HepG2 (cell line): ENCODE results near the gene RPS6KC1. TPM values are rescaled to one million over a fixed set of nuclear protein-coding genes. Genes with fewer than 3 reads are reported as not detected.

Source experiments
- FOXA1 ChIP-seq, 2 experiments: fragments of 450-650 bp in 1 of 2; sonication (generic) in 1 of 2; formaldehyde crosslinking in 1 of 2; IDR thresholded peaks; 2 replicates each; pipeline versions ENCODE4 v1.4.0 to v1.6.1; 2016 to 2020; ENCODE audit warnings: missing genetic modification reagents in 1 of 2
- FOXA3 ChIP-seq: IDR thresholded peaks from 2 replicates; pipeline ENCODE4 v1.6.1; 2016; ENCODE audit warnings: missing genetic modification reagents, missing compliant biosample characterization
- FOXP1 ChIP-seq, 2 experiments: fragments of 450-650 bp in 1 of 2; IDR thresholded peaks; 2 replicates each; pipeline ENCODE4 v1.6.1; 2017 to 2018; ENCODE audit warnings: antibody characterized with exemption in 1 of 2
- HNRNPLL ChIP-seq: fragments of 200-400 bp; formaldehyde crosslinking; IDR thresholded peaks from 2 replicates; pipeline ENCODE4 v1.6.1; 2017; ENCODE audit warnings: mild to moderate bottlenecking, low read depth, low read length; ENCODE audit not compliant: poor library complexity, severe bottlenecking
- ONECUT2 ChIP-seq: sonication (generic); formaldehyde crosslinking; IDR thresholded peaks from 2 replicates; pipeline ENCODE4 v1.4.0; 2020; ENCODE audit warnings: missing genetic modification reagents
- PAXIP1 ChIP-seq: sonication (generic); formaldehyde crosslinking; conservative IDR thresholded peaks from 2 replicates; pipeline ENCODE4 v1.4.0; 2020; ENCODE audit warnings: mild to moderate bottlenecking, missing genetic modification reagents, moderate library complexity
- POLR2G ChIP-seq: fragments of 200-400 bp; formaldehyde crosslinking; IDR thresholded peaks from 2 replicates; pipeline ENCODE4 v1.6.1; 2018; ENCODE audit warnings: mild to moderate bottlenecking, low read depth, low read length, moderate library complexity
- RFXANK ChIP-seq: IDR thresholded peaks from 2 replicates; pipeline ENCODE4 v1.6.1; 2016
- ZC3H4 ChIP-seq: sonication (generic); formaldehyde crosslinking; IDR thresholded peaks from 2 replicates; pipeline ENCODE4 v1.4.0; 2020; ENCODE audit warnings: missing genetic modification reagents, borderline replicate concordance
- ZNF460 ChIP-seq: sonication (generic); formaldehyde crosslinking; IDR thresholded peaks from 2 replicates; pipeline ENCODE4 v1.5.1; 2020; ENCODE audit warnings: missing genetic modification reagents, mild to moderate bottlenecking, borderline replicate concordance
- ZNF556 ChIP-seq: sonication (generic); formaldehyde crosslinking; IDR thresholded peaks from 2 replicates; pipeline ENCODE4 v1.4.0; 2020; ENCODE audit warnings: mild to moderate bottlenecking, missing genetic modification reagents, borderline replicate concordance
- ZSCAN25 ChIP-seq: sonication (generic); formaldehyde crosslinking; IDR thresholded peaks from 2 replicates; pipeline ENCODE4 v1.8.0; 2022; ENCODE audit warnings: mild to moderate bottlenecking, missing genetic modification reagents
- polyA plus RNA-seq, 8 experiments: library from polyadenylated mRNA; depleted of rRNA in 3 of 8; stranded (reverse) in 7 of 8; unstranded in 1 of 8; fragments of >200 nt; fragmentation: Illumina TruSeq in 4 of 8; extraction: Trizol in 4 of 8; gene quantifications; 2 replicates each; pipeline versions ENCODE4 v1.2.1 to v1.2.3, GENCODE V29; 2011 to 2016; ENCODE audit warnings: low read depth in 4 of 8, missing spikeins in 1 of 8, mixed read lengths in 1 of 8; ENCODE audit not compliant: insufficient read depth in 1 of 8
- total RNA-seq, 5 experiments: library from RNA; depleted of rRNA; stranded (reverse); fragments of >200 nt; fragmentation: Illumina TruSeq; extraction: Trizol; gene quantifications; 2 replicates each; pipeline ENCODE4 v1.2.3, GENCODE V29; 2016; ENCODE audit warnings: low read depth in 1 of 5
- TF ChIP-seq, protein P1 (sequence below): sonication (generic); formaldehyde crosslinking; IDR thresholded peaks from 2 replicates; pipeline ENCODE4 v1.4.0; 2020; ENCODE audit warnings: missing genetic modification reagents, borderline replicate concordance
- TF ChIP-seq, protein P2 (sequence below): sonication (generic); formaldehyde crosslinking; IDR thresholded peaks from 2 replicates; pipeline ENCODE4 v1.4.0; 2020; ENCODE audit warnings: low read depth, missing genetic modification reagents
- TF ChIP-seq, protein P3 (sequence below): IDR thresholded peaks from 2 replicates; pipeline ENCODE4 v1.6.1; 2016; ENCODE audit warnings: low read depth
- TF ChIP-seq, protein P4 (sequence below), 2 experiments: fragments of 450-650 bp in 1 of 2; sonication (generic) in 1 of 2; formaldehyde crosslinking; IDR thresholded peaks; 2 replicates each; pipeline versions ENCODE4 v1.5.0 to v1.8.0; 2020 to 2022; ENCODE audit warnings: mild to moderate bottlenecking in 1 of 2, missing genetic modification reagents in 1 of 2

Gene RPS6KC1
- total and polyA plus RNA-seq, 2 of the 13 experiments (the other 11 are each of a cell fraction or from before 2014, with no cell fraction given), result 11.0 to 25.2 TPM

DNA sequence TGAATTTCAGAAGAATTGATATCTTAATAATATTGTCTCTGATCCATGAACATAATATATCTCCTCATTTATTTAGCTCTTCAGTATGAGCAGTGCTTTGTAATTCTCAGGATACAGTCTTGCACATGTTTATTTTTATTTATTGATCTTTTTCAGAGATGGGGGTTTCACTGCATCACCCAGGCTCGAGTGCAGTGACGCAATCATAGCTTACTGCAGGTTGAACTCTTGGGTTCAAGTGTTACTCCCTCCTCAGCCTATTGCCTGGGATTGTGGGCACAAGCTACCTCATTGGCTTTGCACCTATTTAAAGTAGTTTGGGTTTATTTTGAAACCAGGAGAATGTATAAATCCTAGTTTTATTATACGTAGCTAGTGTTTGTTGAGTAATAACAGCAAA lies 4.7 kb downstream of the RPS6KC1 start (continued):
- TF ChIP-seq, protein P1, sequence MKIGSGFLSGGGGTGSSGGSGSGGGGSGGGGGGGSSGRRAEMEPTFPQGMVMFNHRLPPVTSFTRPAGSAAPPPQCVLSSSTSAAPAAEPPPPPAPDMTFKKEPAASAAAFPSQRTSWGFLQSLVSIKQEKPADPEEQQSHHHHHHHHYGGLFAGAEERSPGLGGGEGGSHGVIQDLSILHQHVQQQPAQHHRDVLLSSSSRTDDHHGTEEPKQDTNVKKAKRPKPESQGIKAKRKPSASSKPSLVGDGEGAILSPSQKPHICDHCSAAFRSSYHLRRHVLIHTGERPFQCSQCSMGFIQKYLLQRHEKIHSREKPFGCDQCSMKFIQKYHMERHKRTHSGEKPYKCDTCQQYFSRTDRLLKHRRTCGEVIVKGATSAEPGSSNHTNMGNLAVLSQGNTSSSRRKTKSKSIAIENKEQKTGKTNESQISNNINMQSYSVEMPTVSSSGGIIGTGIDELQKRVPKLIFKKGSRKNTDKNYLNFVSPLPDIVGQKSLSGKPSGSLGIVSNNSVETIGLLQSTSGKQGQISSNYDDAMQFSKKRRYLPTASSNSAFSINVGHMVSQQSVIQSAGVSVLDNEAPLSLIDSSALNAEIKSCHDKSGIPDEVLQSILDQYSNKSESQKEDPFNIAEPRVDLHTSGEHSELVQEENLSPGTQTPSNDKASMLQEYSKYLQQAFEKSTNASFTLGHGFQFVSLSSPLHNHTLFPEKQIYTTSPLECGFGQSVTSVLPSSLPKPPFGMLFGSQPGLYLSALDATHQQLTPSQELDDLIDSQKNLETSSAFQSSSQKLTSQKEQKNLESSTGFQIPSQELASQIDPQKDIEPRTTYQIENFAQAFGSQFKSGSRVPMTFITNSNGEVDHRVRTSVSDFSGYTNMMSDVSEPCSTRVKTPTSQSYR (CRISPR knock-in tag), result peak; percentile 49; the same call in 1 of the 2 replicates
- TF ChIP-seq ZNF460 (CRISPR knock-in tag) (no peak), ZSCAN25 (CRISPR knock-in tag) (no peak), FOXA3 (CRISPR knock-in tag) (peak; percentile 31; the same call in 1 of the 2 replicates), HNRNPLL (no peak), PAXIP1 (CRISPR knock-in tag) (0 out of 2 replicates have a peak, but pooled peaks have one; percentile 31), POLR2G (no peak), ZNF556 (CRISPR knock-in tag) (no peak), ONECUT2 (CRISPR knock-in tag) (peak; percentile 65; the same call in 1 of the 2 replicates), FOXA1 (IDR thresholded peaks at IDR 0.05) (no peak), FOXA1 (CRISPR knock-in tag; IDR thresholded peaks at IDR 0.05) (no peak), FOXP1 (IDR thresholded peaks at IDR 0.05) (no peak), FOXP1 (CRISPR knock-in tag; IDR thresholded peaks at IDR 0.05) (no peak), RFXANK (CRISPR knock-in tag) (no peak), ZC3H4 (CRISPR knock-in tag) (no peak)
- TF ChIP-seq, protein P2, sequence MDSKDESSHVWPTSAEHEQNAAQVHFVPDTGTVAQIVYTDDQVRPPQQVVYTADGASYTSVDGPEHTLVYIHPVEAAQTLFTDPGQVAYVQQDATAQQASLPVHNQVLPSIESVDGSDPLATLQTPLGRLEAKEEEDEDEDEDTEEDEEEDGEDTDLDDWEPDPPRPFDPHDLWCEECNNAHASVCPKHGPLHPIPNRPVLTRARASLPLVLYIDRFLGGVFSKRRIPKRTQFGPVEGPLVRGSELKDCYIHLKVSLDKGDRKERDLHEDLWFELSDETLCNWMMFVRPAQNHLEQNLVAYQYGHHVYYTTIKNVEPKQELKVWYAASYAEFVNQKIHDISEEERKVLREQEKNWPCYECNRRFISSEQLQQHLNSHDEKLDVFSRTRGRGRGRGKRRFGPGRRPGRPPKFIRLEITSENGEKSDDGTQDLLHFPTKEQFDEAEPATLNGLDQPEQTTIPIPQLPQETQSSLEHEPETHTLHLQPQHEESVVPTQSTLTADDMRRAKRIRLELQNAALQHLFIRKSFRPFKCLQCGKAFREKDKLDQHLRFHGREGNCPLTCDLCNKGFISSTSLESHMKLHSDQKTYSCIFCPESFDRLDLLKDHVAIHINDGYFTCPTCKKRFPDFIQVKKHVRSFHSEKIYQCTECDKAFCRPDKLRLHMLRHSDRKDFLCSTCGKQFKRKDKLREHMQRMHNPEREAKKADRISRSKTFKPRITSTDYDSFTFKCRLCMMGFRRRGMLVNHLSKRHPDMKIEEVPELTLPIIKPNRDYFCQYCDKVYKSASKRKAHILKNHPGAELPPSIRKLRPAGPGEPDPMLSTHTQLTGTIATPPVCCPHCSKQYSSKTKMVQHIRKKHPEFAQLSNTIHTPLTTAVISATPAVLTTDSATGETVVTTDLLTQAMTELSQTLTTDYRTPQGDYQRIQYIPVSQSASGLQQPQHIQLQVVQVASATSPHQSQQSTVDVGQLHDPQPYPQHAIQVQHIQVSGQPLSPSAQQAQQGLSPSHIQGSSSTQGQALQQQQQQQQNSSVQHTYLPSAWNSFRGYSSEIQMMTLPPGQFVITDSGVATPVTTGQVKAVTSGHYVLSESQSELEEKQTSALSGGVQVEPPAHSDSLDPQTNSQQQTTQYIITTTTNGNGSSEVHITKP, result no peak
- TF ChIP-seq, protein P3, sequence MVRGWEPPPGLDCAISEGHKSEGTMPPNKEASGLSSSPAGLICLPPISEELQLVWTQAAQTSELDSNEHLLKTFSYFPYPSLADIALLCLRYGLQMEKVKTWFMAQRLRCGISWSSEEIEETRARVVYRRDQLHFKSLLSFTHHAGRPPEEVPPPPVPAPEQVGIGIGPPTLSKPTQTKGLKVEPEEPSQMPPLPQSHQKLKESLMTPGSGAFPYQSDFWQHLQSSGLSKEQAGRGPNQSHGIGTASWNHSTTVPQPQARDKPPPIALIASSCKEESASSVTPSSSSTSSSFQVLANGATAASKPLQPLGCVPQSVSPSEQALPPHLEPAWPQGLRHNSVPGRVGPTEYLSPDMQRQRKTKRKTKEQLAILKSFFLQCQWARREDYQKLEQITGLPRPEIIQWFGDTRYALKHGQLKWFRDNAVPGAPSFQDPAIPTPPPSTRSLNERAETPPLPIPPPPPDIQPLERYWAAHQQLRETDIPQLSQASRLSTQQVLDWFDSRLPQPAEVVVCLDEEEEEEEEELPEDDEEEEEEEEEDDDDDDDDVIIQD (CRISPR knock-in tag), result peak; percentile 36; the same call in 1 of the 2 replicates
- TF ChIP-seq, protein P4, sequence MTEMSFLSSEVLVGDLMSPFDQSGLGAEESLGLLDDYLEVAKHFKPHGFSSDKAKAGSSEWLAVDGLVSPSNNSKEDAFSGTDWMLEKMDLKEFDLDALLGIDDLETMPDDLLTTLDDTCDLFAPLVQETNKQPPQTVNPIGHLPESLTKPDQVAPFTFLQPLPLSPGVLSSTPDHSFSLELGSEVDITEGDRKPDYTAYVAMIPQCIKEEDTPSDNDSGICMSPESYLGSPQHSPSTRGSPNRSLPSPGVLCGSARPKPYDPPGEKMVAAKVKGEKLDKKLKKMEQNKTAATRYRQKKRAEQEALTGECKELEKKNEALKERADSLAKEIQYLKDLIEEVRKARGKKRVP (CRISPR knock-in tag; IDR thresholded peaks at IDR 0.05), result 0 out of 4 replicates have a peak, but pooled peaks of 1 of the 2 experiments have one; percentile 18
